NT2/D1 (cell line): ENCODE measurements around the gene MBNL2.

Experiments used
- YY1 ChIP-seq: IDR thresholded peaks from 2 replicates; pipeline ENCODE4 v1.6.1; 2011; ENCODE audit not compliant: insufficient read length, insufficient read depth
- ZNF274 ChIP-seq: IDR thresholded peaks from 2 replicates; pipeline ENCODE4 v1.6.1; 2011; ENCODE audit warnings: mild to moderate bottlenecking, low read depth, low read length

- TF ChIP-seq YY1, result no peak
- no peak for TF ChIP-seq ZNF274
Observed at GRCh38 chr13:97279913-97280312, 57.8 kb downstream of the MBNL2 start.
